Fibroblast of upper back skin (primary cell): ENCODE measurements around the gene DPH3.
A peak's percentile ranks its signal among the peaks of the same experiment; 100 is the strongest.

Experiments
- DNase-seq: peaks from one replicate; pipeline ENCODE4 v3.0.0-alpha.2; 2013

Gene DPH3

GRCh38 chr3:16253601-16254000 lies 11.1 kb downstream of the DPH3 start:
- no peak for DNase-seq

- DNase-seq, result no peak
These were observed 11.8 kb downstream of the DPH3 start for GRCh38 chr3:16252988-16253387.

GRCh38 chr3:16252243-16252978 lies 12.3 kb downstream of the DPH3 start:
- DNase-seq, result no peak

GRCh38 chr3:16251316-16252085 lies 13.2 kb downstream of the DPH3 start:
- DNase-seq, result no peak

- DNase-seq, result no peak
These were observed 14.9 kb downstream of the DPH3 start for GRCh38 chr3:16249886-16250285.

- peak; percentile 35 for DNase-seq
These were observed 15.4 kb downstream of the DPH3 start for GRCh38 chr3:16249336-16249735.

GRCh38 chr3:16248556-16248955 lies 16.2 kb downstream of the DPH3 start:
- DNase-seq, result no peak

GRCh38 chr3:16247282-16248061 lies 17.3 kb downstream of the DPH3 start:
- DNase-seq, result peak; percentile 86

- DNase-seq, result no peak
These were observed 19.1 kb downstream of the DPH3 start for GRCh38 chr3:16245609-16246008.

- peak; percentile 31 for DNase-seq
These were observed 20.8 kb downstream of the DPH3 start for GRCh38 chr3:16243706-16244490.

GRCh38 chr3:16242177-16242576 lies 22.6 kb downstream of the DPH3 start:
- DNase-seq, result no peak

- DNase-seq, result no peak
These were observed 23.5 kb downstream of the DPH3 start for GRCh38 chr3:16241225-16241624.

GRCh38 chr3:16240229-16241023 lies 24.3 kb downstream of the DPH3 start:
- DNase-seq, result peak; percentile 73

GRCh38 chr3:16239780-16240179 lies 25.0 kb downstream of the DPH3 start:
- peak; percentile 78 for DNase-seq

- peak; percentile 16 for DNase-seq
These were observed 25.5 kb downstream of the DPH3 start for GRCh38 chr3:16239086-16239770.

- no peak for DNase-seq
These were observed 27.8 kb downstream of the DPH3 start for GRCh38 chr3:16236856-16237393.

- no peak for DNase-seq
These were observed 28.6 kb downstream of the DPH3 start for GRCh38 chr3:16236030-16236639.

GRCh38 chr3:16234281-16234680 lies 30.5 kb downstream of the DPH3 start:
- no peak for DNase-seq

GRCh38 chr3:16233806-16234205 lies 30.9 kb downstream of the DPH3 start:
- no peak for DNase-seq

GRCh38 chr3:16231983-16232382 lies 32.8 kb downstream of the DPH3 start:
- DNase-seq, result no peak

- no peak for DNase-seq
These were observed 35.1 kb downstream of the DPH3 start for GRCh38 chr3:16229681-16230080.
